Measurements from ENCODE around the gene TMEM38B. TPM values are rescaled to one million over a fixed set of nuclear protein-coding genes. Genes with fewer than 3 reads are reported as not detected.

The TMEM38B gene
- total and polyA plus RNA-seq, 2 experiments from 2014 or later, result 22.0 to 28.4 TPM

- DNase-seq (ENCODE audit: low spot score), result no peak
- no peaks in the 10 kb centered on the region for H3K4me1 ChIP-seq (ENCODE audit: insufficient read depth)
- H3K36me3 ChIP-seq (replicated peaks; ENCODE audit: insufficient read depth, low read depth), result no peaks in the 10 kb centered on the region
- H3K4me2 ChIP-seq, result no peak overlapping the region
- H3K79me2 ChIP-seq, result peaks cover 24% of the 10 kb centered on the region
- H3K9me3 ChIP-seq (ENCODE audit: low read depth), result no peaks in the 10 kb centered on the region
- 96% methylated on average over 8 of the region's 8 CpGs for WGBS (ENCODE audit: low lambda C conversion rate, missing lambda C conversion rate)
- H3K27ac ChIP-seq, result no peak overlapping the region
- TF ChIP-seq CTCF (IDR thresholded peaks at IDR 0.05; ENCODE audit: poor library complexity) (no peak), EZH2 (IDR thresholded peaks at IDR 0.05; ENCODE audit: borderline replicate concordance) (no peak), EZH2phosphoT487 (IDR thresholded peaks at IDR 0.05; ENCODE audit: low read depth, severe bottlenecking, unreplicated experiment) (no peak)
- no peak overlapping the region for H2AFZ ChIP-seq
- no peaks in the 10 kb centered on the region for H3K27me3 ChIP-seq
- H3K9me2 ChIP-seq (replicated peaks; ENCODE audit: insufficient read depth), result no peaks in the 10 kb centered on the region
- H4K20me1 ChIP-seq (ENCODE audit: insufficient read depth, poor library complexity, severe bottlenecking), result no peaks in the 10 kb centered on the region
- no peak overlapping the region for H3K4me3 ChIP-seq
Measured at GRCh38 chr9:105706156-105706555, 11.8 kb downstream of the TMEM38B start.

- Histone ChIP-seq H3K4me3 (no peak overlapping the region), H3K4me1 (ENCODE audit: insufficient read depth) (no peaks in the 10 kb centered on the region), H4K20me1 (ENCODE audit: insufficient read depth, poor library complexity, severe bottlenecking) (no peaks in the 10 kb centered on the region), H2AFZ (no peak overlapping the region), H3K9me2 (replicated peaks; ENCODE audit: insufficient read depth) (no peaks in the 10 kb centered on the region), H3K9me3 (ENCODE audit: low read depth) (no peaks in the 10 kb centered on the region), H3K27me3 (no peaks in the 10 kb centered on the region), H3K27ac (no peak overlapping the region), H3K79me2 (peaks cover 9% of the 10 kb centered on the region), H3K4me2 (no peak overlapping the region), H3K36me3 (replicated peaks; ENCODE audit: insufficient read depth, low read depth) (no peaks in the 10 kb centered on the region)
- DNase-seq (ENCODE audit: low spot score), result no peak
- 83% methylated on average over 3 of the region's 3 CpGs for WGBS (ENCODE audit: low lambda C conversion rate, missing lambda C conversion rate)
- TF ChIP-seq EZH2phosphoT487 (IDR thresholded peaks at IDR 0.05; ENCODE audit: low read depth, severe bottlenecking, unreplicated experiment), result no peak
- no peak for TF ChIP-seq EZH2 (IDR thresholded peaks at IDR 0.05; ENCODE audit: borderline replicate concordance)
- no peak for TF ChIP-seq CTCF (IDR thresholded peaks at IDR 0.05; ENCODE audit: poor library complexity)
Measured at GRCh38 chr9:105708405-105708804, 14.1 kb downstream of the TMEM38B start.

GRCh38 chr9:105710638-105711037 is 16.3 kb downstream of the TMEM38B start:
- Histone ChIP-seq H3K4me1 (ENCODE audit: insufficient read depth) (no peaks in the 10 kb centered on the region), H2AFZ (no peak overlapping the region), H3K9me3 (ENCODE audit: low read depth) (no peaks in the 10 kb centered on the region), H3K79me2 (no peaks in the 10 kb centered on the region), H4K20me1 (ENCODE audit: insufficient read depth, poor library complexity, severe bottlenecking) (no peaks in the 10 kb centered on the region), H3K36me3 (replicated peaks; ENCODE audit: insufficient read depth, low read depth) (no peaks in the 10 kb centered on the region), H3K27me3 (no peaks in the 10 kb centered on the region), H3K27ac (no peak overlapping the region), H3K4me3 (no peak overlapping the region), H3K9me2 (replicated peaks; ENCODE audit: insufficient read depth) (no peaks in the 10 kb centered on the region), H3K4me2 (no peak overlapping the region)
- no peak for DNase-seq (ENCODE audit: low spot score)
- TF ChIP-seq CTCF (IDR thresholded peaks at IDR 0.05; ENCODE audit: poor library complexity), result no peak
- WGBS (ENCODE audit: low lambda C conversion rate, missing lambda C conversion rate), result 97% methylated on average over 13 of the region's 13 CpGs

- H3K9me3 ChIP-seq (ENCODE audit: low read depth), result no peaks in the 10 kb centered on the region
- H3K27me3 ChIP-seq, result no peaks in the 10 kb centered on the region
- no peak for DNase-seq (ENCODE audit: low spot score)
- no peak for TF ChIP-seq EZH2phosphoT487 (IDR thresholded peaks at IDR 0.05; ENCODE audit: low read depth, severe bottlenecking, unreplicated experiment)
- TF ChIP-seq EZH2 (IDR thresholded peaks at IDR 0.05; ENCODE audit: borderline replicate concordance), result no peak
- no peak for TF ChIP-seq CTCF (IDR thresholded peaks at IDR 0.05; ENCODE audit: poor library complexity)
- WGBS (ENCODE audit: low lambda C conversion rate, missing lambda C conversion rate), result 87% methylated on average over 7 of the region's 7 CpGs
- no peaks in the 10 kb centered on the region for H3K79me2 ChIP-seq
- no peak overlapping the region for H3K4me3 ChIP-seq
- H4K20me1 ChIP-seq (ENCODE audit: insufficient read depth, poor library complexity, severe bottlenecking), result no peaks in the 10 kb centered on the region
- H3K36me3 ChIP-seq (replicated peaks; ENCODE audit: insufficient read depth, low read depth), result no peaks in the 10 kb centered on the region
- no peak overlapping the region for H2AFZ ChIP-seq
- H3K9me2 ChIP-seq (replicated peaks; ENCODE audit: insufficient read depth), result no peaks in the 10 kb centered on the region
- H3K4me1 ChIP-seq (ENCODE audit: insufficient read depth), result no peaks in the 10 kb centered on the region
- no peak overlapping the region for H3K27ac ChIP-seq
- no peak overlapping the region for H3K4me2 ChIP-seq
Measured at GRCh38 chr9:105711867-105712266, 17.5 kb downstream of the TMEM38B start.

All from hepatocyte (in vitro differentiated cells).